Lower leg skin (tissue), 4 donors: Measurements from ENCODE around the gene TRIM32. TPM values are rescaled to one million over a fixed set of nuclear protein-coding genes. Genes with fewer than 3 reads are reported as not detected.

ENCODE experiments used
- DNase-seq, 2 donors: peaks; one replicate each; pipeline ENCODE4 v3.0.0-alpha.2; 2019; ENCODE audit warnings: low spot score in 2 of 2
- H3K4me3 ChIP-seq: fragments of 200-600 bp; sonication (generic); 2 replicates; pipeline ENCODE4 v1.5.1; 2017; ENCODE audit warnings: mild to moderate bottlenecking, low read depth; ENCODE audit not compliant: poor library complexity, severe bottlenecking
- POLR2A ChIP-seq, 2 donors: fragments of 450-650 bp; IDR thresholded peaks; one replicate each; pipeline ENCODE4 v1.6.1; 2016 to 2017; ENCODE audit warnings: antibody characterized with exemption in 2 of 2, mild to moderate bottlenecking in 1 of 2, moderate library complexity in 1 of 2
- WGBS, 2 donors: methylation state at CpG; one replicate each; pipeline ENCODE4 v1.1.5; 2018; 5-methylcytosine and 5-hydroxymethylcytosine counted together
- intact Hi-C: fragments of 100-400 bp; cut with DNase I; formaldehyde crosslinking; loops from one replicate; pipeline ENCODE4 v1.15.0; 2023; ENCODE audit warnings: low total_unique reads
- total RNA-seq, 4 donors: library from RNA; depleted of rRNA; stranded (reverse); fragments of >200 nt; gene quantifications; one replicate each; pipeline ENCODE4 v1.1.0, GENCODE V29; 2016
- TF ChIP-seq, protein P1 (sequence below), 3 donors: fragments of 450-650 bp; IDR thresholded peaks; one replicate each; pipeline ENCODE4 v1.5.1; 2016; ENCODE audit warnings: antibody characterized with exemption in 3 of 3, mild to moderate bottlenecking in 3 of 3, moderate library complexity in 2 of 3

The TRIM32 gene, protein sequence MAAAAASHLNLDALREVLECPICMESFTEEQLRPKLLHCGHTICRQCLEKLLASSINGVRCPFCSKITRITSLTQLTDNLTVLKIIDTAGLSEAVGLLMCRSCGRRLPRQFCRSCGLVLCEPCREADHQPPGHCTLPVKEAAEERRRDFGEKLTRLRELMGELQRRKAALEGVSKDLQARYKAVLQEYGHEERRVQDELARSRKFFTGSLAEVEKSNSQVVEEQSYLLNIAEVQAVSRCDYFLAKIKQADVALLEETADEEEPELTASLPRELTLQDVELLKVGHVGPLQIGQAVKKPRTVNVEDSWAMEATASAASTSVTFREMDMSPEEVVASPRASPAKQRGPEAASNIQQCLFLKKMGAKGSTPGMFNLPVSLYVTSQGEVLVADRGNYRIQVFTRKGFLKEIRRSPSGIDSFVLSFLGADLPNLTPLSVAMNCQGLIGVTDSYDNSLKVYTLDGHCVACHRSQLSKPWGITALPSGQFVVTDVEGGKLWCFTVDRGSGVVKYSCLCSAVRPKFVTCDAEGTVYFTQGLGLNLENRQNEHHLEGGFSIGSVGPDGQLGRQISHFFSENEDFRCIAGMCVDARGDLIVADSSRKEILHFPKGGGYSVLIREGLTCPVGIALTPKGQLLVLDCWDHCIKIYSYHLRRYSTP
- total RNA-seq, result 10 to 100 TPM in 3 of 4 donors, 1 to 10 TPM in 1; 9.9 to 16.1 (median 12.1) TPM

DNA sequence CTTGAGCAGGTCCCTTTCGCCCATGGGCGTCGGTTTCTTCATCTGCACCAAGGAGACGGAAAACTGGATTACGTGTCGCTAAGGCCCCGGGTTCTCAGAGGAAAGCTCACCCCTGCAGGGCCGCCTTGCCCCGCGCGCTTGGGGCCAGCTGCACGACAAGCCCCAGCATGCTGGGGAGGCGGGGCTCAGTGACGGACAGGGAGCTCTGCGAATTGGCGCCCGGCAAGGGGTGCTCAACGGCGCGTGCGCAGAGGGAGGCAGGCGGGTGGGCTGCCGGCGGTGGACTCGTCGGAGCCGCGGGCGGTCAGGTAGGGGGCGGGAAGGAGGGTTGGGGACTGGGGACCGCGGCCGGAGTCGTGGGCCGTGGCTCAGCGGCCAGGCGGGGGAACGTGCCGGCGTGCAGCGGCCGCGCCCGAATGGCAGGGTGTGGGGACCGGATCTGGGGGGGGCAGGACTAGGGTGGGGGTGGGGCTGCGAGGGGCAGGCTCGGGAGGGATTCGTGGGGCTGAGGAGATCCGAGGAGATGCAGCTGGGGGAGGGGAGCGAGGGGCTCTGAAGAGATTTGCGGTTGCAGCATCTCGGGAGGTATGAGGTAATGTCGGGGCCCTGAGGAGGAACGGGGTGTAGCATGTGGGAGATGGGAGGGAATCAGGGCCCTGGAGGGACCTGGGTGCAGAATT is at the start of gene TRIM32:
TSS of gene TRIM32 (plus strand) at position 232 of the 680 bp plus-strand sequence. CDS start 10,438 bp downstream, outside the sequence.
- H3K4me3 ChIP-seq, result peak within 1 kb of the TSS; percentile 51
- DNase-seq, result peak; percentile 85 to 97
- intact Hi-C loops, result no loop called here
- TF ChIP-seq POLR2A (IDR thresholded peaks at IDR 0.05), result no peak
- TF ChIP-seq, protein P1, sequence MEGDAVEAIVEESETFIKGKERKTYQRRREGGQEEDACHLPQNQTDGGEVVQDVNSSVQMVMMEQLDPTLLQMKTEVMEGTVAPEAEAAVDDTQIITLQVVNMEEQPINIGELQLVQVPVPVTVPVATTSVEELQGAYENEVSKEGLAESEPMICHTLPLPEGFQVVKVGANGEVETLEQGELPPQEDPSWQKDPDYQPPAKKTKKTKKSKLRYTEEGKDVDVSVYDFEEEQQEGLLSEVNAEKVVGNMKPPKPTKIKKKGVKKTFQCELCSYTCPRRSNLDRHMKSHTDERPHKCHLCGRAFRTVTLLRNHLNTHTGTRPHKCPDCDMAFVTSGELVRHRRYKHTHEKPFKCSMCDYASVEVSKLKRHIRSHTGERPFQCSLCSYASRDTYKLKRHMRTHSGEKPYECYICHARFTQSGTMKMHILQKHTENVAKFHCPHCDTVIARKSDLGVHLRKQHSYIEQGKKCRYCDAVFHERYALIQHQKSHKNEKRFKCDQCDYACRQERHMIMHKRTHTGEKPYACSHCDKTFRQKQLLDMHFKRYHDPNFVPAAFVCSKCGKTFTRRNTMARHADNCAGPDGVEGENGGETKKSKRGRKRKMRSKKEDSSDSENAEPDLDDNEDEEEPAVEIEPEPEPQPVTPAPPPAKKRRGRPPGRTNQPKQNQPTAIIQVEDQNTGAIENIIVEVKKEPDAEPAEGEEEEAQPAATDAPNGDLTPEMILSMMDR (IDR thresholded peaks at IDR 0.05), result no peak
- 0 to 1% methylated on average over 46 to 54 of the region's 54 CpGs for whole genome bisulfite sequencing, 2 donors

DNA sequence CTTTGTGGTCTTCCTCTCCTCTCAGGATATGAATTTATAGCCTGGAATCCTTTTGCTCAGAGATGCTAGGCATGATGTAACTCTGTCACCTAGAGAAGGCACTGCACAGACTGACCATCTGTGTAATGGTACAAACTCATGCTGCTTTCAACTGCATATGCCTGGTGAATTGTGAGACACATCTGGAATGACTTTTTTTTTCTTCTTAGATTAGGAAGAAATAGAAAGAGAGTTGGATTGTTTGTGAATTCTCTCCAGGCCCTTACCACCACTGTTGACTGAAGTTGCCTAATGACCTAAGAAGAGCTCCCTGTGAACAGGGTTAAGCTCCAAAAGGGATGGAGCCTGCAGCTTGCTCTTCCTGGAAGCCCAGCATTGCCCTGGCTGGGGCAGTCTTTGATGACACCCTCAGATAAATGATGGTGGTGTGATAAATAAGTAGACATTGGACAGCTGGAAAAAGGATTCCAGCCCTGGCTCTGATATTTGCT is 47.8 kb upstream of the TRIM32 start:
- TF ChIP-seq POLR2A (IDR thresholded peaks at IDR 0.05), result no peak
- no peak for DNase-seq
- intact Hi-C loops, result no loop called here
- H3K4me3 ChIP-seq, result no peak overlapping the region

DNA sequence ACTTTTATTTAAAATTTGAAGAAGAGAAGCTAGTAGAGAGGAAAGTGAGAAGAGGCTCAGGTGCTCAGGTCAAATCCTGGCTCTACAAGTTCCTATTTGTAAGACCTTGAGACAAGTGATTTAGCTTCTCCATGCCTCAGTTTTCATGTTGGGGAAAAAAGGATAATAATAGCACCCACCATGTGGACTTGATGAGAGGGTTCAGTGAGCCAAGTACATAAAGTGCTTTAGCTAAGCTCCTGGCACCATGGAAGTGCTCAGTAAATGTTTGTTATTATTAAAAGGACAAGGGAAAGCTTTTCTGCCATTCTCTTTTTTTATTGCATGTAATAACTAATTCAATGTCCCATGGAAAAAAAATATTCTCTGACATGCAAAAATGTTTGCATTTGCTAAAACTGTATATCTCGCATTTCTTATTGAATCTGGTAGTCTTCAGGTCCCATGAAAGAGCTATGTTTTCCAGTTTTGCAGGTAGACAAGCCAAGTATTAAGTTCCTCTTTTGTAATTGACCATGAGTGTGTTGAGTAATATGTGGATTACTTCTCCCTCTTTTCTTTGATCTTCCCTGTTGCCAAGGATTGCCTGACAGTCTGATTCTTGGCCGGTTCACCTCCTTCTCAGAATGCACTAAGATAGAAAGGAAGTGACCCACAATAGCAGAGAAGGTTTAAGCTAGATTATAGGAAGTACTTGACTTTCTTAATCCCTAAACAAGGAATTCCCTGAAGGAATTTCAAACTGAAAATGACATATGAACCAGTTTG is 45.6 kb upstream of the TRIM32 start:
- intact Hi-C loops, result no loop called here
- H3K4me3 ChIP-seq, result no peak overlapping the region
- DNase-seq, result no peak
- 35 to 48% methylated on average over 2 of the region's 2 CpGs for WGBS, 2 donors
- no peak for TF ChIP-seq POLR2A (IDR thresholded peaks at IDR 0.05)
- TF ChIP-seq, protein P1 (IDR thresholded peaks at IDR 0.05), result no peak

DNA sequence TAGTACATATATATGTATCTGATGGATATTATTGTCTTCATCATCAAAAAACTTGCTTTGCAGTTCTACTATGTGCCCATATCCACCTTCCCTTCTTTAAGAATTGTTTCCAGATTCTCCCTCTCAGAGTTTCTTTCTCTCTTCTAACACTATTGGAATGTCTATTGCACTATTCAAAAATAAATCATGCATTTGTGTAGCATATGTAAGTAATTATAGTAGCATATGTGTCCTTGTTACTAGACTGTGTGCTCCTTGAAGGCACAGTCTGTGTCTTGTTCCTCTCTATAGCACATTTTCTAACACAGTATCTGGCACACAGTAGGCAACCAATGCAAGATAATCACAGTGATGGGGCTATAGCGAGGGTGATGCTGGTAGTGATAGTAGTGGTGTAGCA is 43.4 kb upstream of the TRIM32 start:
- no peak overlapping the region for H3K4me3 ChIP-seq
- no peak for DNase-seq
- intact Hi-C loops, result no loop called here
- no peak for TF ChIP-seq POLR2A (IDR thresholded peaks at IDR 0.05)
- TF ChIP-seq, protein P1 (IDR thresholded peaks at IDR 0.05), result no peak
- 65 to 81% methylated on average over 1 of the region's 1 CpG for WGBS, 2 donors

DNA sequence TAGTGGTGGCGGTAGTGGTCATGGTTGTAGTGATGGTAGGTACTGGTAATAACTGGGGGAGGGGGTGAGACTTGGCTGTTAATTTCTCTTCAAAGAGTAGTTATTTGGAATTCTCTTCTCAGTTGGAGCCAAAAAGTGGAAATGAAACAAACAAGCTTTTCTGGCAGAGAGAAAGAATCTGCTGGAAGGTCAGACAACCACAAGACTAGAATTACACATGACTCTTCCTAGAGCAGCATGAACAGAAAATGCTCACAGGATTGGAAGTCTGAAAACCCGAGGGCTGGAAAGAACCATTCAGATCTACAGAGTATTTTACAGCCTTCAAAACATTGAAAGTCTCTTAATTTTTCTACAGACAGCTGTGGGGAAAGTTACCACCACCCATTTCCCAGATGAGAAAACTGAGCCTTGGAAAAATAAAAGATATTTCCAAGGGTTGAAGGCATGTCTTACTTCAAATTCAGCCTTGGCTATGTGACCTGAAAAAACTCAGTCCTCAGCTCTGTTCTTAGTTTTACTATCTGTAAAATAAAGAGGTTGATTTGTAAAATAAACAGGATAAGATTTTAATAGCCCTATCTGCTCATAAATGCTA is 42.9 kb upstream of the TRIM32 start:
- 52 to 63% methylated on average over 2 of the region's 2 CpGs for WGBS, 2 donors
- no peak for TF ChIP-seq POLR2A (IDR thresholded peaks at IDR 0.05)
- DNase-seq, result no peak

More for the DNA sequence above, 42.9 kb upstream of the TRIM32 start:
- H3K4me3 ChIP-seq, result no peak overlapping the region
- intact Hi-C loops, result no loop called here
